ENCODE results near the gene SORCS2. TPM values are rescaled to one million over a fixed set of nuclear protein-coding genes. Genes with fewer than 3 reads are reported as not detected.

Gene SORCS2
- total and polyA plus RNA-seq, 2 donors (not counting 1 experiment from before 2014, with no cell fraction given), result not detected

GRCh38 chr4:7361280-7361895 is 169.1 kb downstream of the SORCS2 start:
- Histone ChIP-seq H2AFZ (ENCODE audit: insufficient read depth, low read depth, low read length, poor library complexity, severe bottlenecking) (no peak overlapping the region), H3K9me3 (ENCODE audit: control extremely low read depth in 1 of 3, control insufficient read depth in 2 of 3, insufficient read depth in 1 of 3, low read length in 2 of 3) (peaks cover 0 to 9% (median 0%) of the 10 kb centered on the region in 3 donors), H3K4me3 (ENCODE audit: control extremely low read depth in 1 of 5, extremely low read depth in 1 of 5, insufficient read depth in 1 of 5, low read depth in 2 of 5, low read length in 4 of 5) (no peak overlapping the region), H3K27me3 (replicated peaks in 1 of 4; ENCODE audit: control extremely low read depth in 1 of 4, control insufficient read depth in 3 of 4, insufficient read depth in 4 of 4, low read length in 3 of 4) (no peaks in the 10 kb centered on the region), H4K20me1 (ENCODE audit: control insufficient read depth, insufficient read depth, low read length, poor library complexity, severe bottlenecking) (no peaks in the 10 kb centered on the region), H3K79me2 (ENCODE audit: control insufficient read depth, insufficient read depth, low read length) (no peaks in the 10 kb centered on the region), H3K4me1 (ENCODE audit: control insufficient read depth in 2 of 2, insufficient read depth in 2 of 2, low read length in 2 of 2) (no peaks in the 10 kb centered on the region), H3K36me3 (replicated peaks in 1 of 2; ENCODE audit: control extremely low read depth in 1 of 2, control insufficient read depth in 1 of 2, extremely low read depth in 1 of 2, insufficient read depth in 2 of 2, low read length in 1 of 2) (no peaks in the 10 kb centered on the region), H3K4me2 (replicated peaks; ENCODE audit: low read depth, low read length, poor library complexity, severe bottlenecking) (no peak overlapping the region), H3K9ac (ENCODE audit: low read length) (no peak overlapping the region), H3K27ac (ENCODE audit: low read length in 2 of 2) (no peak overlapping the region)
- Mint-ChIP-seq H3K4me3 (no peak overlapping the region), H3K9me3 (ENCODE audit: insufficient read depth) (peaks cover 2% of the 10 kb centered on the region), H3K27ac (no peak overlapping the region), H3K4me1 (no peaks in the 10 kb centered on the region), H3K27me3 (no peaks in the 10 kb centered on the region)
- no peak for ATAC-seq (ENCODE audit: low read depth)
- ChIA-PET CTCF (no interaction called here), POLR2A (no interaction called here)
- DNase-seq, result no peak
- intact Hi-C loops (cut with micrococcal nuclease), result no loop called here
- WGBS (ENCODE audit: insufficient coverage), result 80% methylated on average over 7 of the region's 14 CpGs
- no peak for TF ChIP-seq CTCF (IDR thresholded peaks at IDR 0.05)
- TF ChIP-seq EZH2 (IDR thresholded peaks at IDR 0.05; ENCODE audit: borderline replicate concordance, insufficient read depth, low read depth, low read length, poor library complexity, severe bottlenecking), result no peak

- H3K4me3 Mint-ChIP-seq, result no peak overlapping the region
- WGBS (ENCODE audit: insufficient coverage), result 92% methylated on average over 2 of the region's 2 CpGs
- H3K9me3 Mint-ChIP-seq (ENCODE audit: insufficient read depth), result peaks cover 2% of the 10 kb centered on the region
- H3K79me2 ChIP-seq (ENCODE audit: control insufficient read depth, insufficient read depth, low read length), result no peaks in the 10 kb centered on the region
- H3K9ac ChIP-seq (ENCODE audit: low read length), result no peak overlapping the region
- H3K4me3 ChIP-seq (ENCODE audit: control extremely low read depth in 1 of 5, extremely low read depth in 1 of 5, insufficient read depth in 1 of 5, low read depth in 2 of 5, low read length in 4 of 5), result no peak overlapping the region
- H4K20me1 ChIP-seq (ENCODE audit: control insufficient read depth, insufficient read depth, low read length, poor library complexity, severe bottlenecking), result no peaks in the 10 kb centered on the region
- H3K9me3 ChIP-seq (ENCODE audit: control extremely low read depth in 1 of 3, control insufficient read depth in 2 of 3, insufficient read depth in 1 of 3, low read length in 2 of 3), result peaks cover 0 to 9% (median 0%) of the 10 kb centered on the region in 3 donors
- no peak overlapping the region for H2AFZ ChIP-seq (ENCODE audit: insufficient read depth, low read depth, low read length, poor library complexity, severe bottlenecking)
- no peaks in the 10 kb centered on the region for H3K27me3 ChIP-seq (replicated peaks in 1 of 4; ENCODE audit: control extremely low read depth in 1 of 4, control insufficient read depth in 3 of 4, insufficient read depth in 4 of 4, low read length in 3 of 4)
- H3K4me2 ChIP-seq (replicated peaks; ENCODE audit: low read depth, low read length, poor library complexity, severe bottlenecking), result no peak overlapping the region
- DNase-seq (no peak), ATAC-seq (ENCODE audit: low read depth) (no peak)
- H3K27ac ChIP-seq (ENCODE audit: low read length in 2 of 2), result no peak overlapping the region
- intact Hi-C loops (cut with micrococcal nuclease), result no loop called here
- H3K36me3 ChIP-seq (replicated peaks in 1 of 2; ENCODE audit: control extremely low read depth in 1 of 2, control insufficient read depth in 1 of 2, extremely low read depth in 1 of 2, insufficient read depth in 2 of 2, low read length in 1 of 2), result no peaks in the 10 kb centered on the region
- H3K27me3 Mint-ChIP-seq, result no peaks in the 10 kb centered on the region
- H3K4me1 Mint-ChIP-seq, result no peaks in the 10 kb centered on the region
- H3K27ac Mint-ChIP-seq, result no peak overlapping the region
- ChIA-PET POLR2A (no interaction called here), CTCF (no interaction called here)
- TF ChIP-seq EZH2 (IDR thresholded peaks at IDR 0.05; ENCODE audit: borderline replicate concordance, insufficient read depth, low read depth, low read length, poor library complexity, severe bottlenecking), result no peak
- TF ChIP-seq CTCF (IDR thresholded peaks at IDR 0.05), result no peak
- H3K4me1 ChIP-seq (ENCODE audit: control insufficient read depth in 2 of 2, insufficient read depth in 2 of 2, low read length in 2 of 2), result no peaks in the 10 kb centered on the region
These were observed 170.0 kb downstream of the SORCS2 start for GRCh38 chr4:7362341-7362740.
